ENCODE measurements around the gene PACRG. TPM values are rescaled to one million over a fixed set of nuclear protein-coding genes. Genes with fewer than 3 reads are reported as not detected.

PACRG gene
- total and polyA plus RNA-seq, 2 of the 4 experiments (the other 2 are of a cell fraction), result not detected

DNA sequence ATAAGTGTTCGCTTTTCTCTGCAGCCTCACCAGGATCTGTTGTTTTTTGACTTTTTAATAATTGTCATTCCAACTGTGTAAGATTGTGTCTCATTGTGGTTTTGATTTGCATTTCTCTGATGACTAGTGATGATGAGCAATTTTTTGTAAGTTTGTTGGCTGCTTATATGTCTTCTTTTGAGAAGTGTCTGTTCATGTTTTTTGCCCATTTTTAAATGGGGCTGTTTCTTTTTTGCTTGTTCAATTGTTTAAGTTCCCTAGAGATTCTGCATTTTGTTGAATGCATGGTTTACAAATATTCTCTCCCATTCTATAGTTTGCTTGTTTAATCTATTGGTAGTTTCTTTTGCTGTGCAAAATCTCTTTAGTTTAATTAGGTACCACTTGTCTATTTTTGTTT lies 295.9 kb downstream of the PACRG start:
- WGBS, 2 experiments (ENCODE audit: extremely low coverage in 2 of 2, insufficient read length in 1 of 2), result no CpG with 5 or more reads among the region's 1 CpG
- no peak overlapping the region for H2AK9ac ChIP-seq (replicated peaks; ENCODE audit: low read depth, low read length, poor library complexity)
- POLR2A ChIA-PET (ENCODE audit: unreplicated experiment), result no interaction called here

More for the DNA sequence above, 295.9 kb downstream of the PACRG start:
- H3K56ac ChIP-seq (ENCODE audit: extremely low read depth, insufficient read depth, low read length), result no peak overlapping the region
- no peak overlapping the region for H4K91ac ChIP-seq (ENCODE audit: insufficient read depth, low read depth, low read length)
- intact Hi-C loops (cut with micrococcal nuclease) (no loop called here), in situ Hi-C loops (cut with MboI; ENCODE audit: low sequenced_read_pairs) (no loop called here), dilution Hi-C loops (cut with HindIII; ENCODE audit: low sequenced_read_pairs, unreplicated experiment) (no loop called here)
- DNase-seq, result no peak
- H3K27ac ChIP-seq (ENCODE audit: insufficient read depth, low read length), result no peak overlapping the region
- H2AFZ ChIP-seq (replicated peaks; ENCODE audit: low read length, poor library complexity), result no peak overlapping the region
- CTCF ChIA-PET, result no interaction called here
- no peak overlapping the region for H3K14ac ChIP-seq (replicated peaks; ENCODE audit: low read depth, low read length)
- ATAC-seq (ENCODE audit: low read depth), result no peak
- H3K9me3 ChIP-seq (ENCODE audit: control insufficient read depth, insufficient read depth, low read length), result peaks cover 13% of the 10 kb centered on the region
- H2BK120ac ChIP-seq (ENCODE audit: low read depth, low read length), result no peak overlapping the region
- H3K23ac ChIP-seq (ENCODE audit: low read depth, low read length), result no peak overlapping the region
- H3K79me1 ChIP-seq (ENCODE audit: low read depth in 1 of 2, low read length in 2 of 2), result no peaks in the 10 kb centered on the region
- H2BK5ac ChIP-seq (ENCODE audit: low read depth, low read length, poor library complexity, severe bottlenecking), result no peak overlapping the region
- no peaks in the 10 kb centered on the region for H4K20me1 ChIP-seq (ENCODE audit: insufficient read depth, low read length)
- no peak overlapping the region for H4K8ac ChIP-seq (ENCODE audit: low read depth in 2 of 2, low read length in 2 of 2)
- H3K4me1 ChIP-seq (ENCODE audit: control insufficient read depth, insufficient read depth, low read length), result no peaks in the 10 kb centered on the region
- TF ChIP-seq MXI1 (IDR thresholded peaks at IDR 0.05; ENCODE audit: borderline replicate concordance, low read depth, low read length) (no peak), RFX5 (IDR thresholded peaks at IDR 0.05; ENCODE audit: low read depth, low read length) (no peak), RCOR1 (IDR thresholded peaks at IDR 0.05; ENCODE audit: insufficient replicate concordance, low read length) (no peak), BHLHE40 (IDR thresholded peaks at IDR 0.05; ENCODE audit: low read depth, low read length) (no peak), CEBPB (IDR thresholded peaks at IDR 0.05; ENCODE audit: low read depth, low read length) (no peak), POLR2A (IDR thresholded peaks at IDR 0.05; ENCODE audit: low read depth, low read length) (no peak), CHD1 (IDR thresholded peaks at IDR 0.05; ENCODE audit: low read depth, low read length) (no peak), MAZ (IDR thresholded peaks at IDR 0.05; ENCODE audit: borderline replicate concordance, low read depth, low read length) (no peak), FOS (IDR thresholded peaks at IDR 0.05; ENCODE audit: low read depth, low read length) (no peak), RAD21 (IDR thresholded peaks at IDR 0.05; ENCODE audit: low read length) (no peak), MAFK (IDR thresholded peaks at IDR 0.05; ENCODE audit: low read depth, low read length) (no peak)
- TF ChIP-seq, protein P1, sequence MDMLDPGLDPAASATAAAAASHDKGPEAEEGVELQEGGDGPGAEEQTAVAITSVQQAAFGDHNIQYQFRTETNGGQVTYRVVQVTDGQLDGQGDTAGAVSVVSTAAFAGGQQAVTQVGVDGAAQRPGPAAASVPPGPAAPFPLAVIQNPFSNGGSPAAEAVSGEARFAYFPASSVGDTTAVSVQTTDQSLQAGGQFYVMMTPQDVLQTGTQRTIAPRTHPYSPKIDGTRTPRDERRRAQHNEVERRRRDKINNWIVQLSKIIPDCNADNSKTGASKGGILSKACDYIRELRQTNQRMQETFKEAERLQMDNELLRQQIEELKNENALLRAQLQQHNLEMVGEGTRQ (IDR thresholded peaks at IDR 0.05; ENCODE audit: low read depth, low read length), result no peak
- TF ChIP-seq, protein P2, sequence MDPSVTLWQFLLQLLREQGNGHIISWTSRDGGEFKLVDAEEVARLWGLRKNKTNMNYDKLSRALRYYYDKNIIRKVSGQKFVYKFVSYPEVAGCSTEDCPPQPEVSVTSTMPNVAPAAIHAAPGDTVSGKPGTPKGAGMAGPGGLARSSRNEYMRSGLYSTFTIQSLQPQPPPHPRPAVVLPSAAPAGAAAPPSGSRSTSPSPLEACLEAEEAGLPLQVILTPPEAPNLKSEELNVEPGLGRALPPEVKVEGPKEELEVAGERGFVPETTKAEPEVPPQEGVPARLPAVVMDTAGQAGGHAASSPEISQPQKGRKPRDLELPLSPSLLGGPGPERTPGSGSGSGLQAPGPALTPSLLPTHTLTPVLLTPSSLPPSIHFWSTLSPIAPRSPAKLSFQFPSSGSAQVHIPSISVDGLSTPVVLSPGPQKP (IDR thresholded peaks at IDR 0.05; ENCODE audit: borderline replicate concordance, low read depth, low read length), result no peak
- H2AK5ac ChIP-seq (ENCODE audit: low read depth, low read length), result no peak overlapping the region
- no peak overlapping the region for H3K9ac ChIP-seq (ENCODE audit: low read depth, low read length)
- H2BK15ac ChIP-seq (ENCODE audit: low read depth, low read length), result no peak overlapping the region
- H3K36me3 ChIP-seq (ENCODE audit: control insufficient read depth, insufficient read depth, low read length), result no peaks in the 10 kb centered on the region
- H3K4me2 ChIP-seq (ENCODE audit: low read depth, low read length), result no peak overlapping the region
- no peak overlapping the region for H2BK20ac ChIP-seq (ENCODE audit: low read depth, low read length)
- H3K18ac ChIP-seq (ENCODE audit: low read depth, low read length), result no peak overlapping the region
- H3K9me1 ChIP-seq (ENCODE audit: insufficient read depth, low read length), result no peaks in the 10 kb centered on the region
- H3K4ac ChIP-seq (ENCODE audit: low read depth, low read length), result no peak overlapping the region
- no peaks in the 10 kb centered on the region for H3K27me3 ChIP-seq (ENCODE audit: control insufficient read depth, insufficient read depth, low read length)
- H3K4me3 ChIP-seq (ENCODE audit: insufficient read depth, low read depth, low read length), result no peak overlapping the region
- no peak overlapping the region for H4K5ac ChIP-seq (ENCODE audit: low read depth, low read length)
- BruUV-seq (replicated peaks), result no TSS peak
